ENCODE results near the gene PIEZO2.

PIEZO2 gene

DNA sequence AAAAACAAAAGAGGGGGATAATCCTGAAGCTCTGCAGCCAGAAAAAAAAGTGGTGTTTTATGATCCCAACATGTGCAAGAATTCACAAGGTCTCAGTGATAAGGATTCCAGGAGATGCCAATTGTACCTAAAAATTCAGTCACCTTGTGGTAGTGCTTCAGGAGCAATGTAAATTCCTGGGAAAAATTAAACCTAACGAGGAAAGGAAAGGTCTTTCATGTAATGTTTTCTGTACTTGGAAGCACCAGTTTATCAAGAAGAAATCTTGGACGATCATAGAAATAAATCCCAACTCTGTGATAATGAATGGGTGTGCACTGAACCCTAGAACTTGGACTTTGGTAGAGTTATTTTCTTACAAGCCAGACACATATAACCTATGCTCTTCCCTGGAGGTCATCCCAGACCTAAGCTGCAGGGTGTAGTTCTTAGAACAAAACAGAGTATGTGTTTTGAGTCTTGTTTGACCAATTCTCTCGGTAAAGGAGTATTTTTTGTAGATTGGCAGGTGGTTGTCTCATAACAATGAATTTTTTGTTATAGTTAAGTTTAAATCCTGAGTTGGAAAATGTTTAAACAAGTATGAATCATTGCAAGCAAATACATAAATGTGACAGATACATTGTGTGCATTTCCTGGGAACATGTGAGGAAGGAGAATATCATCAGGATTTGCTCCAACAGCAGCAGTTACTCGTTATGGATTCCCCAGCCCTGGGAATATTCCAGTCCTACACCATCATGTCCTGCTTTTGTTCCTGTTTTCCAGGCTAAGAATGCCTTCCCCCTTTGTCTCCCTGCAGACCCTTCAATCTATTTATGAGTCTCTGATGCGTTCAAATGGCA is 399.0 kb downstream of the PIEZO2 start:
- DNase-seq (ENCODE audit: low spot score) (no peak), FAIRE-seq (no peak)

DNA sequence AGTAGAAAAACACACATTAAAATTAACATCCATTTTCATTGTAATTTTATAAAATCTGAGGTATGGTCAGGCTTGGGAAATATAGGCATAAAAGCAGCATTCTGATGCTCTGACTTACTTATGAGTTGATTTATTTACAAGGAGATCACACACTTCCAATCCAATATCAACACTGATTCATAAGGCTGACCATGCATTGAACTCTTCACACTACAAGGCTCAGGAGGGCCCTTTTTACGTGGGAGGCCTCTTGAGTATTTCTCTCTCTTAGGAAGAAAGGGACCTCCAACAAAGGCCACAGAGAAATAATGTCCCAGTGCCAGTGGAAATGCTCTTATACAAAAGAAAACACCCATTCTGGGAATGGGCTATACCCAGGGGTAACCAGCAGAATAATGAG is 400.7 kb downstream of the PIEZO2 start:
- FAIRE-seq (no peak), DNase-seq (ENCODE audit: low spot score) (no peak)

DNA sequence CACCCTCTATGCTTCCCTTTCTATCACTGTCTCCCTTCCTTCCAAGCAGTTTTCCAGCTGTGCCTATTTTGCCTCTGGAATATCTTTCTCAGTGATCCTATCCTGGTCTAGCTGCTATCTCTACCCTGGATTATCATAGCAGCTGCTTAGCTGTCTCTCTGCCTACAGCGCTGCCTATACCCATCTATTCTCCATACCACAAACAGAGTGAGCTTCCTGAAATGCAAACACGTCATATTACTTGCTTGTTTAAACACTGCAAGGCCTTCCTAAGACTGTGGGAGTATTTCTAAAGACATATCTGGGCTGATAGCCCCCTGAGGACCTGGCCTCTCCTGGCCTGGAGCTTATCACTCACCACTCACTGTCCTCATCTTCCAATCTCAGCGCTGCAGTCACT is 403.4 kb downstream of the PIEZO2 start:
- FAIRE-seq: no peak
- no peak for DNase-seq (ENCODE audit: low spot score)

DNA sequence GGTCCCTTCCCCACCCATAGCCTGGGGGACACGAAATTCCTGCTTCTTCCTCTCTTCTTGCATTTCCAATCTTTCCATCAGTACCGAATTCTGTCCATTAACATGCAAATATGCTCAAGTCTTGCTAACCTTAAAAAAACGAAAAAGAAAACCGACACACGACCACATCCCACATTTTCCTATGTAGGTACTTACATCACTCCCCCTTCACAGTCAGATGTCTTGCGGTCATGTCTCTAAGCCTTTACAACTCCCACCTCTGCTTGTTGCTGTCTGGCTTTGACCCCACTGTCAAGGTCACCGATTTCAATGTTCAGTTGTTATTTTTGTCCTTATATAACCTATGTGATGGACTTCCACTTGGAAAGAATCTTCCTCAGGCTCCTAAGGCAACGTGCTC is 404.1 kb downstream of the PIEZO2 start:
- FAIRE-seq: no peak
- no peak for DNase-seq (ENCODE audit: low spot score)

DNA sequence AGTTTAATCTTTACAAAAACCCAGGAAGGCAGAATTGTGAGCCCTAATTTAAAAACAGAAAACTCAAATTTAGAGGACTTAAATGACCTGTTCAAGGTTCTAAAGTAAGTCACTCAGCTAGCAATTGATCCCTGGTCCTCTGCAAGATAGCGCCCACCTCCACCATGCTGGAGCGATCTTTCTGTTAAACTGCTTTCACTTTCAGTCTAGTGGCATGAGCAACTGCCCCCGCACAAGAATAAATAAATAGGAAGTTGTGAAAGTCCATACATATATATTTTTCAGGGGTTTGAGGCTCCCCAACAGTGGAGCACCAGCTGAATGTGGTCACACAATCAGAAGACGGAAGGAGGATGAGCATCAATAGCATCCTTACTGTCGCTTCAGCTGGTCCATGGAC is 405.6 kb downstream of the PIEZO2 start:
- DNase-seq (ENCODE audit: low spot score) (no peak), FAIRE-seq (no peak)

DNA sequence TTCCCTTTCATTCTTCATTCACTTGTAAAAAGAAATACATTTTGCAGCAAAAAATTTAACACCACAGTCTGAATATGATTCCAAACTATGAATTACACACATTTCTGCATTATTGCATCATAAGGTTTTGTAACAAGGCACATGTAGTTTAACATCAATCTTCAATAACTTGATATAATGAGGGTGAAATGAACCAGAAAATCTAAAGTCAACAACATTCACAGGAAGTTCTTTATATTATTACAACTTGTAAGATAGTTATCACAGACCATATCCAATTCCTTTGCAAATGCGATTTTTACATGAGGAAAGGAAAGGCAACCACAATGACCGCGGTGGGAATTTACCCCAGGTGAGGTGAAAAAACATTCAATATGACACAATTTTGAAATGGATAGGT is 410.2 kb downstream of the PIEZO2 start:
- no peak for FAIRE-seq
- DNase-seq (ENCODE audit: low spot score): no peak

DNA sequence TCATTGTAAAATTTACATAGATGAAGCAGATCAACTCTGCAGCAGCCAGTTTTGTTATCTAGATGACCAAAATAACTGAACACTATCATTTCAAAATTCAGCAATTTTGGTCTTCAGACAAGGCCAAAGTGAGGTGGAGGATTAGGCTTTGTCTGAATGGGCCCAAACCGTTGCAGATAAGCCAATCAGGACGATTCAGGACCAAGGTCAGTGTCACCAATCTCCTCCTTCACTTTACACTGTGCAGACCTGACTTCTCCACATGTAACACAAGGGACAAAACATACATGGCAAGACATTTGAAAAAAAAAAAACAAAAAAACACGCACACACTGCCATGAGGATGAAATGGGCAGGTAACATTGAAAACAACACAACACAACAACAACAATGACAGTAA is 412.4 kb downstream of the PIEZO2 start:
- no peak for DNase-seq (ENCODE audit: low spot score)
- FAIRE-seq: no peak

DNA sequence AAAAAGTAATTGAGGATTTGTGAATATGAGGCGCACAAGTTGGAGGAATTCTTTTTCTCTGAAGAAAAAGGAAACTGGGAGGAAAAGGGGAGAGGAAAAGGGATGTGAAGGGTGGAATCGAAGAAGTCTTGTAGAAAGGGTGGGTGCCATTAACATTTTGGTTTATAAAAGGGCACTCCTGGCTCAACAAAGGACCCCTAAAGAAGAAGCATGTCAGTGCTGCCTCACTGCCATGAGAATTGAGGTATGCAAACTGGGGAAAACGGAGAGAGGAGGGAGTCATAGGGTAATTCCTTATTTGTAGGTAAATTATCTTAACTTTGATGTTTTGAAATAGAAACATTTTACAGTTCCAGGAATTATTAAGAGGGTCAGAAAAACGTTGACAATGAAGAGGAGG is 416.4 kb downstream of the PIEZO2 start:
- DNase-seq (ENCODE audit: low spot score) (no peak), FAIRE-seq (no peak)

DNA sequence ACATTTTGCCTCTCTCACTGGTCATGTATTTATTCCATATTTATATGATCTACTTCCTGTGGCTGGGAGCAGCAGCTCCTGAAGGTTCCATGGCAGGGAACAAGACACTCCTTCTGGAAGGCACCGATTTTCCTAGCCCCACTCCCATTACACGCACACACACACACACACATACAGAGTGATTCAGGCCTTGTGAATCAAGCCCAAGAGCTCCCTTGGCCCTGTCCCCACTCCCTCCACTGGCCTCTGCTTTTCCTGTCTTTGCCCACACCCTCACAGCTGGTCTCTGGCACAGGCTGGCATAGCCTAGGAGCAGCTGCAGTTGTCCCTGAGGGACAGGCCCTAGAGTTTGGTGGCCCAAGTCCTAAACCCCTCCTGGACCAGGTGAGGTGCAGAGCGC is 421.9 kb downstream of the PIEZO2 start:
- FAIRE-seq: no peak
- DNase-seq (ENCODE audit: low spot score): no peak

DNA sequence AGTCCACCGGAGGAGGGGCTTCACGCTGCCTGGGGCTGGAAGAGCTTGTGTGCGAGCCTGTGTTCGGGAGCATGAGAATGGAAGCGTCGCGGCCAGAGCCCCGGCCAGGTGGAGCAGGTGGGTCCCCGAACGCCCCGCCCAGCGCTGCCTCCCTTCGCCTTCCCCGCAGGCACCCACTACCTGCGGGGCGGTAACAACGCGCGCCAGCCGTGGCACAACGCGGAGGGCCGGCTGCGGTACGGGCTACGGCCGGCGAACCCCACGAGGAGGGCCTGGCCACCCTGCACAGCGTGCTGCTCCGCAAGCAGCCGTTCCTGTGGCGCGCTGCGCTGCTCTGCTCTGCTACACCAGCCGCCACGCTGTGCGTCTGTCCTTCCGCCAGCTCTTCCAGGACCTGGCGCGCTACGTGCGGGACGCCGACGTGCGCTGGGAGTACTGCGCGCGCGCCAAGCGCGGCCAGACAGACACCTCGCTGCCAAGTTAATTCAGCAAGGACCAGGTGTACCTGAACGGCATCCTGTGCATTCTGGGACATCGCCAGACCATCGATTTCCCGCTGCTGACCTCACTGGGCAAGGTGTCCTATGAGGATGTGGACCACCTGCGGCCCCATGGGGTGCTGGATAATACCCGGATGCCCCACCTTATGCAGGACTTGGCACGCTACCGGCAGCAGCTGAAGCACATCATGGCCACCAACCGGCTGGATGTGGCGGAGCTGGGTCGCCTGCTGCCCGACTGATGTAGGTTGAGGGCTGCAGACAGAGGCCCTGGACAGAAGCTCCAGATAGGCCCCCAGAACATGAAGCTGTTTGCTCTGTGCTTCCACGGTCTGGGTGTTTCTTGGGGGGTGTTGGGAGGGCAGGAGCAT is 422.9 kb downstream of the PIEZO2 start:
- no peak for FAIRE-seq
- DNase-seq (ENCODE audit: low spot score): no peak

DNA sequence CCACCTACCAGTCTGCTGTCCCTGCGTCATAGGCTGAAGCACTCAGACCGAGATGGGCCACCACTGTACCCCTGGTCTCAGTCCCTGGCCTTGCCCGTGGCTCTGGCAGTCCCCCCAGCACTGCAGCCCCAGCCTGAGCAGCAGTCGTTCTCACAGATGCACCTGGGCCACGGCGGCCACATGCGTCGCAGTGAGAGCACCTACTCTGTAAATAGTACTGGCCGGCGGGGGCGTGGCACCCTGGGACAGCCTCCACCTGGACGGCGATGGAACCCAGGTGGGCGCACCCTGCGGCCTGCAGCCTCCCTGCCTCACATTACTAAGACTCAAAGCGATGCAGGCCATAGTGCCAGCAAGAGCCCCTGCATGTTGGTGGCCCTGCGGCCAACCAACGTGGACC is 424.7 kb downstream of the PIEZO2 start:
- FAIRE-seq: no peak
- DNase-seq (ENCODE audit: low spot score): no peak

DNA sequence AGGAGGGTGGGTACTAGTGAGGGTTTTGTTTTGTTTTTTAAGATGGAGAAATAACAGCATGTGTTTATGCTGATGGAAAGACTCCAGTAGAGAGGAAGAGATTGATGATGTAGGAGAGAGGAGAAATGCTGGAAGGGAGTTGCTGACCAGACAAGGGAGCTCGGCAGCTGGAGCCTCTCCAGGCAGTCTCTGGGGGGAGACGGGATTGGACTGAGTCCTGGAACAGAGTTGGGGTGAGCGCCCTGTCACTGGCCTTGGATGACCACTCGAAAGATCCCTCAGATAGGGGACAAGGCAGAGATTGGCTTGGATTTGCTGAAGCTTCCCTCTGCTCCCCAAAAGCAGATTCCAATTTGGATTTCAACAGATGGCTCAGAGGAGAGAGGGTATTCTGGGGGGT is 425.9 kb downstream of the PIEZO2 start:
- no peak for FAIRE-seq
- DNase-seq (ENCODE audit: low spot score): no peak

DNA sequence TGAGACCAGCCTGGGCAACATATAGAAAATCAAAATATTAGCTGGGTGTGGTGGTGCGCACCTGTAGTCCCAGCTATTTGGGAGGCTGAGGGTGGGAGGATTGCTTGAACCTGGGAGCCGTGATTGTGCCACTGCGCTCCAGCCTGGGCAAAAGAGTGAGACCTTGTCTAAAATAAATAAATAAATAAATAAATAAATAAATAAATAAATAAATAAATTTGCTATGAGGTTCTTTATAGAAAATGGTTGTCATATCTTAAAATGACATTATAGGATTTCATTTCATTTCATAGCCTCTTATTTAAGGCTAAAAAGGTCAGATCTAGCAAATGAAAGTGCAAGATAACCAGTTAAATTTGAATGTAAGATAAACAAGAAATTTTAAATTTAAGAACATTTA is 430.6 kb downstream of the PIEZO2 start:
- no peak for FAIRE-seq
- DNase-seq (ENCODE audit: low spot score): no peak

DNA sequence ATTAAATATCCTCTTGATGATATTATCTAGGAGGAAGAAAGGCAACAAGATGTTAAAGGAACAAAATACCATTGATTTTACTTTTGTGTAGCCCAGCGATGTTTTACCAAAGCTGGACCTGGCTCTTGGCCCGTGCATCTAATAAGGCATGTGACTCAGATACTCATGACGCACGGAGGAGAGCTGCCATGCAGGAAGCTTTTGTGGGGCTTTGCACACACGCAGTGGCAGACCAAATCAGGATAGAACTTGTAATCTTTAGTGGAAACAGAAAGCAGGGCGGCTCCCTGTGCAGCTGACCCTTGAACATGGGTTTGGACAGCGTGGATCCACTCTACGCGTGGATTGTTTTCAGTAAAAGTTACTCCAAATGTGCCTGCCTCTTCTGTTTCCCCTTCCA is 433.6 kb downstream of the PIEZO2 start:
- FAIRE-seq (no peak), DNase-seq (ENCODE audit: low spot score) (no peak)

DNA sequence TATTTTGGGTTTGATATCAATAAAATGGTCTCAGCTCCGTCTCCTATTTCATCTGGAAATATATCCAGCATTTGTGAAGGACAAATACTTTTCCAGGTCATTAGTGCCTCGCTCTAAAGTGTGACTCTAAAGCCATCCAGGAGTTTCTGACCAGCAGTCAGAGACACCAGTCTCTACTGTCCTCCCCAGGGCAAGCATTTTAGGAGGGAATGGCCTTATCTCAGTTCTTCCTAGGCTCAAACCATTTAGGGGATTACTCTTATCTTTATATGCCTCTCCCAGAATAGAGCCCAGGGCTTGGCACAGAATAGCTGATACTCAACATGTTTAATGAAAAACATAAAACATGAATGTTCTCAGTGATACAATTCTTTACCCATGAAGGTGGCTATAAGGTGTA is 436.0 kb downstream of the PIEZO2 start:
- no peak for FAIRE-seq
- DNase-seq (ENCODE audit: low spot score): no peak

DNA sequence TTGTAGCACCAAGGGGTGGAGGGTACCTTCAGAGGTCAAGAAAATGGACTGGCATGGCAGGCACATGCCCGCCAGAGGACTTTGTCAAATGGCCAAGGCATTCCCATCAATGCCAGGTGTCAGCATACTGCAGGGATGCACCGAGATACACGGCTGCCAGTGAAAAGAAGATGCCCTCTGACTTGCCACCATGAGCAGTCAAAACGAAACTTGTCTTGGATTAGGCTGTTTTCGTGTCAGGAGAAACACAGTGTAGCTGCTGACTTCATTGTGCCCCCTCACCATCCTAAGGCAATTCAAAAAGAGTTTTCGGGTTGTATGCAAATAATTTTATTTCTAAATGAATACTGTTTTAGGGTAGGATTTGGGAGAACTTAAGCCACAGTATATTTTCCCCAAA is 442.1 kb downstream of the PIEZO2 start:
- FAIRE-seq (no peak), DNase-seq (ENCODE audit: low spot score) (no peak)

DNA sequence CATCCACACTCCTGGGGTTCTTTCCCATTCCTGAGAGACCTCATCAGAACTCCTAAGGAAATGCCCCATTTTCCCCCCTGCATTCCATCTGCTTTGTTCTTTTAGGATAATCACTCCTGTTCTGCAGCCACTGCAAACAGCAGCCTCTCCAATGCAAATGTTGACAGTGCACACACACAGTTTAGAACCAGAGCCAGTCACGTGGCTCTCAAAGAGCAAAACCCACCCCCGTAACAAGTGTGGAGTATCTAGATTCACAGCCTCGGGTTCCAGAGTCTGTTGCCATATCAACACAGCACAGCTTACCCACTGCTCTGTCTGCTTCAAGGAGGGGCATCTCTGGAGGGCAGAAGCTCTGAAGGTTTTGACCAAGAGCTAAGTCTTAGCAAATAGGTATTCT is 443.6 kb downstream of the PIEZO2 start:
- FAIRE-seq (no peak), DNase-seq (ENCODE audit: low spot score) (no peak)

DNA sequence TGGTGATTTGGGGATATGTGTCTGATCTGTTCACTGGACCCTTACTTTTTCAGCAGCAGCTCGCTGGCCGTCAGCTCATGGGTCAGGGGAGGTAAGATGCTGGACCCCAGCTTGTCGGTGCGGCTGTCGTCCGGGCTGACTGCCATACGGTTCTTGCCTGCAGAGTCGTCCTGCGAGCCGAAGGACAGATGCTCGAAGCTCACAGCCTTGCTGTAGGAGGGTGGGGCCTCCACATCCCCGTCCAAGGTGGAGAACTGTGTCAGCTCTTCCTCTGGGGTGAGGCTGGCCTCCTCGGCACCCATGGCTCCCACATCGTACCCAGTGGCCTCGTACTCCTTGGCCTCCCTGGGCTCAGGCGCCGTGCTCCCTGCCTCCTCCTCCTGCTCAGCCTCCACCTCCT is 444.1 kb downstream of the PIEZO2 start:
- FAIRE-seq: no peak
- DNase-seq (ENCODE audit: low spot score): no peak

DNA sequence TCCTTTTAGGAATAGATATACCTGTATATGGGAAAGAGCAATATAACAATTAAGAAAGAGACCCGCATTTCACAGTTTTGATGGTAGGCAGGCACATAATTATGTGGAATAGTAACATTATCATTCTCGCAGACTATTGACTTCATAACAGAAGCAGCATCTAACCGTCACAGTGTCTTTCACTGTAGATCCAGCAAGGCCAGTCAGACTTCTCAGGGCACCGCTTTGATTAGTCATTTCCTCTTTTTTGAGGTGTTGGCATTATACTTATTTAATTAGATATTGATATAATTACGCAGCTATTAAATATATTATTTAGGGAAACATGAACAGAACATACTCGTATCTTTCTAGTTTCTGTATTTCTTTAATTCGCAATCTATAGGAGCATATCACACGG is 447.2 kb downstream of the PIEZO2 start:
- FAIRE-seq (no peak), DNase-seq (ENCODE audit: low spot score) (no peak)

DNA sequence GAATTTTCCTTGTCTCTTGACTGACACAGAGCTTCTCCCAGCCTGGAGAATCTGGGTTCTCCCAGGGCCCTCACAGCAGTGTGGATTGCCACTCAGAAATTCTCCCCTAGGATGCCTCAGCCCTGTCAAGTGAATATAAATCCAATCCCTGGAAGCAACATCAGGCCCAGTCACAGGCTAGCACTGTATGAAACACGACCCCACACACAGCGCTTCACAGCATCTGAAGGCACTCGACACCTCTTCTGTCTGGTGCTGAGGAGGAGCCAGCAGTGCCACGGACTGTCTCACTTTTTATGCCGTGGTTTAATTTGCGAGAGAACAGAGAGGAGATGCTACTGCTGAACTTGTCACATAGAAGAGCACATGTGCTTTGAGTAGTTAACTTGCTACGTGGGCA is 459.0 kb downstream of the PIEZO2 start:
- no peak for FAIRE-seq
- DNase-seq (ENCODE audit: low spot score): no peak

DNA sequence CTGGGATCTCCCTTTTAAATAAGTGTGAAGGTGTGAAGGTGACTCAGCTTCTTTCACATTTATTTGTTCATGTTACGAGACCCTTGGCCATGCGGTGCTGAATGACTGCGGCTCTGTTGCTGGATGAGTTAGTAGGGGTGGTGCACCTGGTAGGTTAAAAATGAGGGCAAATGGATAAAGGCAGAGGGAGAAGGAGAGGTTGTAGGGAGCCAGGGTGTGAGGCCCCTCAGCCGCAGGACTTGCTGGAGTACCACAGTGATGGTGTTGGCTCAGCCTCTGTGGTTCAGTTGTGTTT is 459.4 kb downstream of the PIEZO2 start:
- no peak for DNase-seq (ENCODE audit: low spot score)
- FAIRE-seq: no peak

DNA sequence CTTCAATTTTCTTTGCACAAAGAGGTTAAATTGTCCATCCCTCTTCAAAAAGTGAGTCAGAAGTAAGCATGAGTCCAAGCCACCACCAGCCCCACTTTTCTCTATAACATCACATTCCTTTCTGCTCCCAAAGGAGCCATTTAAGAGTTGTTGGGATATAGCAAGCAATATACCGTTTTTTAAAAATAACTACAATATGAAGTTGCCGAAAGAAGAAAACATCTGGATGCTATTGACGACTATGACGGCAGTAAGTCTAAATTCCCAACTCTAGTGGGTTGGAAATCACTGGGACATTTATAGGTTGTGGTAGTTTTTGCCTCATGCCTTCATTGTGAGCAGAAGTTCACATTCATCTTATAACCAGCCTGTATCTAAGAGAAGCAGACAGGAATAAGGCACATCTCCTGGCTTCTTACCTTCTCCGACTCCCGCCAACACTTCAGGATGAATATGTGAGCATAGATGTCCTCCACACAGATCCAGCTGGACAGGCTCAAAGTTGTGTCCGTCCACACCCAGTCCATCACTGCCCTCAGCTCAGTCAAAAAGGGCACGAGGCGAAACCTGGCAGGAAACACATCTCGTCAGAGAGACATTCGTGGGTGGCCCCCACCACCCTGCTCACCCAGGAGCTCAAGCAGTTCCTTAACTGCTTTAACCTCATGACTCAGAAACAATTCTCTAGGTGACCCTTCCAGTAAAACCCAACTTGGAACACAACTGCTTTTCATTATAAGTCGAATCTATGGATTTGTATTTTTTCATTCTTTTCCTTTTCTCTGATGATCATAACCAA is 459.9 kb downstream of the PIEZO2 start:
- DNase-seq (ENCODE audit: low spot score) (no peak), FAIRE-seq (no peak)
